Activated naive CD8-positive, alpha-beta T cell treated with anti-CD3 and anti-CD28 coated beads for 36 hours (primary cell): Measurements from ENCODE around the gene ABHD11. TPM values are rescaled to one million over a fixed set of nuclear protein-coding genes. Genes with fewer than 3 reads are reported as not detected.

ENCODE experiments used
- DNase-seq: peaks from one replicate; pipeline ENCODE4 v3.0.0; 2021
- H3K27ac Mint-ChIP-seq: one replicate; pipeline ENCODE4 v1.8.0; 2022; ENCODE audit warnings: mild to moderate bottlenecking, moderate library complexity, mixed read lengths
- H3K27me3 Mint-ChIP-seq: one replicate; pipeline ENCODE4 v1.8.0; 2022; ENCODE audit warnings: mild to moderate bottlenecking, mixed read lengths
- H3K36me3 Mint-ChIP-seq: one replicate; pipeline ENCODE4 v1.8.0; 2021; ENCODE audit warnings: mild to moderate bottlenecking, mixed read lengths
- H3K4me1 Mint-ChIP-seq: one replicate; pipeline ENCODE4 v1.8.0; 2021; ENCODE audit warnings: mixed read lengths
- H3K4me3 Mint-ChIP-seq: one replicate; pipeline ENCODE4 v1.8.0; 2022; ENCODE audit warnings: mild to moderate bottlenecking, moderate library complexity, mixed read lengths
- H3K9me3 Mint-ChIP-seq: one replicate; pipeline ENCODE4 v1.8.0; 2022; ENCODE audit warnings: mixed read lengths
- total RNA-seq, 2 experiments: library from RNA; stranded (reverse); gene quantifications; one replicate each; pipeline ENCODE4 v1.2.3, GENCODE V29; 2021

ABHD11 gene
- total RNA-seq, 2 experiments from 2014 or later, result 24.2 to 25.2 TPM

- DNase-seq, result no peak
- Mint-ChIP-seq H3K27me3 (peaks cover 6% of the 10 kb centered on the region), H3K4me1 (no peaks in the 10 kb centered on the region), H3K9me3 (no peaks in the 10 kb centered on the region), H3K4me3 (no peak overlapping the region), H3K27ac (no peak overlapping the region), H3K36me3 (no peaks in the 10 kb centered on the region)
Measured at GRCh38 chr7:73762659-73762999, 24.0 kb upstream of the ABHD11 start.

- H3K4me3 Mint-ChIP-seq, result no peak overlapping the region
- no peaks in the 10 kb centered on the region for H3K4me1 Mint-ChIP-seq
- H3K27ac Mint-ChIP-seq, result no peak overlapping the region
- no peak for DNase-seq
- H3K27me3 Mint-ChIP-seq, result peaks cover 4% of the 10 kb centered on the region
- H3K36me3 Mint-ChIP-seq, result no peaks in the 10 kb centered on the region
- H3K9me3 Mint-ChIP-seq, result no peaks in the 10 kb centered on the region
Measured at GRCh38 chr7:73761854-73762658, 23.5 kb upstream of the ABHD11 start.

DNA sequence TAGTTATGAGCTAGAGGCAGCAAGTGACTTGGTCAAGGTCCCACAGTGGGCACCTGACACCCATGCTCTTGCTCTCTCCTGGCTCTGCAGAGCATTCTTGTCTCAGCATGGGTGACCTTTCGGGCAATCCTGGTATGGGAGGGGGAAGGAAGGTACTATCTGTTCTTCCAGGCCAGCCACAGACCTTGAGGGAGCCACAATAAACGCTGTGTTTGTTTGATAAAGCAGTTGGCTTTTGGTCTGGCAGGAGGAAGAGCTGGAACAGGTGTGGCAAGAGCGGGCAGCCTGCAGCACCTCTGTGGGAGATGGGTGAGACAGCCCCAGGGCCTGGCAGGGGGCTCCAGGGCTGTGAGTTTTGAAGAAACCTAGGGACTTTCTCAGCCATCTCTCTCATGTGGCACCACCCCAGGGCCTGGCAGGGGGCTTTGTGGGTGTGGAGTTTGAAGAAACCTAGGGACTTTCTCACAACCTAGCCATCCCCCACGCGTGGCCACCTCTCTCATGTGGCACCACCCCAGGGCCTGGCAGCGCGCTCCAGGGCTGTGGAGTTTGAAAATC lies 20.1 kb upstream of the ABHD11 start:
- H3K36me3 Mint-ChIP-seq, result no peaks in the 10 kb centered on the region
- no peaks in the 10 kb centered on the region for H3K4me1 Mint-ChIP-seq
- H3K9me3 Mint-ChIP-seq, result no peaks in the 10 kb centered on the region
- H3K27me3 Mint-ChIP-seq, result peaks cover 4% of the 10 kb centered on the region
- no peak overlapping the region for H3K4me3 Mint-ChIP-seq
- DNase-seq, result no peak
- H3K27ac Mint-ChIP-seq, result no peak overlapping the region

DNA sequence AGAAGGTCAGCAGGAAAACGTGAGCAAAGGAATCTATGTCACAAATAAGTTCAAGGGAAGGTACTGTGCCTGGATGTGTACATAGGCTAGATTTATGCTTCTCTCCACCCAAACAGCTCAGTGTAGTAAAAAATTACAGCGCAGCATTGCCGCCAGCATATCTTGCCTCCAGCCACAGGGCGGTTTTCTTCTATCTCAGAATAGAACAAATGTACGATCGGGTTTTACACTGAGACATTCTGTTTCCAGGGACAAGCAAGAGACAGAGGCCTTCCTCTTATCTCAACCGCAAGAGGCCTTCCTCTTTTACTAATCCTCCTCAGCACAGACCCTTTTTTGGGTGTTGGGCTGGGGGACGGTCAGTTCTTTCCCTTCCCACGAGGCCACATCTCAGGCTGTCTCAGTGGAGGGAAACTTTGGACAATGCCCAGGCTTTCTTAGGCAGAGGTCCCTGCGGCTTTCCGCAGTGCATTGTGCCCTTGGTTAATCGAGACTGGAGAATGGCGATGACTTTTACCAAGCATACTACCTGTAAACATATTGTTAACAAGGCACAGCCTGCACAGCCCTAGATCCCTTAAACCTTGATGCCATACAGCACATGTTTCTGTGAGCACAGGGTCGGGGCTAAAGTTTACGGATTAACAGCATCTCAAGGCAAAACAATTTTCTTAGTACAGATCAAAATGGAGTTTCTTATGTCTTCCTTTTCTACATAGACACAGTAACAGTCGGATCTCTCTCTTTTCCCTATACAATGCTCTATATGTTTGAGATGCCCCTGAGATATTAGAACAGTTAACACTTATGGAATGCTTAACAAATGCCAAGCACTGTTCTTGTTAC lies 11.6 kb upstream of the ABHD11 start:
- no peaks in the 10 kb centered on the region for H3K9me3 Mint-ChIP-seq
- H3K4me1 Mint-ChIP-seq, result no peaks in the 10 kb centered on the region
- H3K36me3 Mint-ChIP-seq, result no peaks in the 10 kb centered on the region
- H3K27ac Mint-ChIP-seq, result no peak overlapping the region
- H3K4me3 Mint-ChIP-seq, result no peak overlapping the region
- no peak for DNase-seq
- peaks cover 4% of the 10 kb centered on the region for H3K27me3 Mint-ChIP-seq

DNA sequence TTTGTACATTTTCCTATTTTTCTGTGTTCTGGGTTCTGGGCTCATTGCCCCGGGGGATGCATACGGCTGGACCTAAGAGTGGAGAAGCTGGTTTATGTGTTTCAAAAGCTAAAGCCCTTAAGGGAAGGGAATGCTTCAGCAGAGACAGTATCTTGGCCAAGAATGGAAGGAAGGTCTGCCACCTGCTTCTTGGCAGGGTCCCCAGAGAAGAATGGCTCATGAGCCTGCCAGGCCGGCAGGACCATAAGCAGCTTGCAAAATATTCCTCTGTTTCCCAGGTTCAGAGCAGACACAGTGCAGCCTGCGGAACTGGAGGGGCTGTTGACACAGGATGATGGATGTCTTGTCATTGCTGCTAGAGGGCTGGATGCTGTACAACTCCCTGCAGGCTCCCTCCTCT lies 7.8 kb upstream of the ABHD11 start:
- no peaks in the 10 kb centered on the region for H3K36me3 Mint-ChIP-seq
- H3K27ac Mint-ChIP-seq, result no peak overlapping the region
- no peaks in the 10 kb centered on the region for H3K27me3 Mint-ChIP-seq
- no peaks in the 10 kb centered on the region for H3K9me3 Mint-ChIP-seq
- H3K4me1 Mint-ChIP-seq, result peaks cover 2% of the 10 kb centered on the region
- H3K4me3 Mint-ChIP-seq, result no peak overlapping the region
- no peak for DNase-seq

GRCh38 chr7:73742753-73743641 lies 4.4 kb upstream of the ABHD11 start:
- DNase-seq, result no peak

DNA sequence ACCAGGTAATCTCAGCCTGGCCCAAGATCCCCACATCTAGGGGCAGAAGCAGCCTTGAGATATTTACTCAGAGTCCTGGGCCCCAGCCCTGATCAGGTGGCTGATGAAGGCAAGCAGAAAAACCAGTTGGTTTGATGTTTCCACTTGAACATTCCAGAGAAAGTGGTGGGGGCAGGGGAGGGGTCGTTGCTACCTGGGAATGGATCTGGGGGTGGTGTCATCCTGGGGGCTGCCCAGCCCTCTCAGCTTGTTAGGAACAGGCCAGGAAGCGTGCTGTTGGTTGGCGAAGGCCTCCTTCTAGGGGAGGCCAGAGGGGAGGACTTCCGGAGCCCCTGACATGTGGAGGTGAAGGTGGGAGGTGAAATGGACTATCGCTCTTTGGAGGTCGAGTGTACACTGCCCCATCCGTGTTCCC lies 3.7 kb upstream of the ABHD11 start:
- no peak for DNase-seq
- Mint-ChIP-seq H3K27me3 (no peaks in the 10 kb centered on the region), H3K4me1 (peaks cover 5% of the 10 kb centered on the region), H3K9me3 (no peaks in the 10 kb centered on the region), H3K36me3 (peaks cover 2% of the 10 kb centered on the region), H3K27ac (no peak overlapping the region), H3K4me3 (no peak overlapping the region)

More at GRCh38 chr7:73742753-73743641, 4.4 kb upstream of the ABHD11 start:
- Mint-ChIP-seq H3K36me3 (peaks cover 2% of the 10 kb centered on the region), H3K27me3 (no peaks in the 10 kb centered on the region), H3K27ac (no peak overlapping the region), H3K4me1 (peaks cover 2% of the 10 kb centered on the region), H3K4me3 (no peak overlapping the region), H3K9me3 (no peaks in the 10 kb centered on the region)

DNA sequence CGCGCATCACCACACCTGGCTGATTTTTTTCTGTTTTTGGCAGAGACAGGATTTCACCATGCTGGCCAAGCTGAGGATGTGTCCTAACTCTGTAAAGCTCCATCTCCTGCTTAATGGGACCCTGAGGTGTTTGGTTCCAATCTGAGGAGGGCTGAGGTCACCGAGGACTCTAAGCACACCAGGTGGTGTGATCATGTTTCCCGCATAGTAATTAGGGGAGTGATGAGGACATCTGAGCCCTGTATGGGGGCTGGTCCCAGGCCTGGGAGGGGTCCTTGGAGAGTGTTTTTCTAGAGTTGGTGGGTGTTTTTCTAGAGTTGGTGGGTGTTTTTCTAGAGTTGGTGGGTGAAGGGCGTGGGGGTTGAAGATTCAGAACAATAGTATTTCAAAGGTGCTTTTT lies 3.0 kb upstream of the ABHD11 start:
- H3K27ac Mint-ChIP-seq, result no peak overlapping the region
- no peak for DNase-seq
- H3K4me3 Mint-ChIP-seq, result no peak overlapping the region
- no peaks in the 10 kb centered on the region for H3K9me3 Mint-ChIP-seq
- peaks cover 2% of the 10 kb centered on the region for H3K36me3 Mint-ChIP-seq
- H3K27me3 Mint-ChIP-seq, result no peaks in the 10 kb centered on the region
- H3K4me1 Mint-ChIP-seq, result peaks cover 7% of the 10 kb centered on the region

- Mint-ChIP-seq H3K9me3 (no peaks in the 10 kb centered on the region), H3K4me1 (peaks cover 7% of the 10 kb centered on the region), H3K27ac (no peak overlapping the region), H3K4me3 (no peak overlapping the region), H3K36me3 (peaks cover 2% of the 10 kb centered on the region), H3K27me3 (no peaks in the 10 kb centered on the region)
- DNase-seq, result no peak
Measured at GRCh38 chr7:73740771-73741170, 2.2 kb upstream of the ABHD11 start.

DNA sequence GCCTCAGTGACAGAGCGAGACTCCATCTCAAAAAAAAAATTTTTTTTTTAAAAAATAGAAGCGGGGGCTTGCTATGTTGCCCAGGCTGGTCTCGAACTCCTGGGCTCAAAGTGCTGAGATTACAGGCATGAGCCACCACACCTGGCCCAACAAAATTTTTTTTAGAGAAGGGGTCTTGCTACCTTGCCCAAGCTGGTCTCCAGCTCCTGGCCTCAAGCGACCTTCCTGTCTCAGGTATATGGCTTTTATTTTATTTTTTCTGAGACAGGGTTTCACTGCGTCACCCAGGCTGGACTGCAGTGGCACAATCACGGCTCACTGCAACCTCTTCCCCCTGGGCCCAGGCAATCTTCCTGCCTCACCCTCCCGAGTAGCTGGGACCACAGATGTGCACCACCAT lies 1.6 kb upstream of the ABHD11 start:
- Mint-ChIP-seq H3K27me3 (no peaks in the 10 kb centered on the region), H3K27ac (no peak overlapping the region), H3K4me3 (no peak overlapping the region), H3K9me3 (no peaks in the 10 kb centered on the region), H3K36me3 (peaks cover 2% of the 10 kb centered on the region), H3K4me1 (peaks cover 7% of the 10 kb centered on the region)
- no peak for DNase-seq

DNA sequence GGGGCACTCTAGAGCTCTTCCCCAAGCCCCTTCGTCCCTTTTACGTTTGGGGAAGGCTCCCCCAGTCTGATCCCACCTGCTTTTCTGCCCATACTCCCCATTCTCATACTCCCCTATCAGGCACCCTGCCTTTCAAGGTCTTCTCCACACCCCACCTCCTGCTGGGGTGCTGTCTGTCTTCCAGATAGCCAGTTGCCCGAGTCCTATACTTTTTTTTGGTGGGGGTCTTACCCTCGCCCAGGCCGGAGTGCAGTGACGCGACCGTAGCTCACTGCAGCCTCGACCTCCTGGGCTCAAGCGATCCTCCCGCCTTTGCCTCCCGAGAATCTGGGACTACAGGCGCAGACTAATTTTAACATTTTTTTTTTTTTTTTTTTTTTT lies 775 bp upstream of the ABHD11 start:
- no peaks in the 10 kb centered on the region for H3K27me3 Mint-ChIP-seq
- H3K9me3 Mint-ChIP-seq, result no peaks in the 10 kb centered on the region
- H3K36me3 Mint-ChIP-seq, result peaks cover 2% of the 10 kb centered on the region
- peak overlapping the region; percentile 98 for H3K27ac Mint-ChIP-seq
- no peak for DNase-seq
- H3K4me3 Mint-ChIP-seq, result peak overlapping the region; percentile 97
- peaks cover 7% of the 10 kb centered on the region for H3K4me1 Mint-ChIP-seq

GRCh38 chr7:73738220-73738611 lies 386 bp downstream of the ABHD11 start:
- peaks cover 7% of the 10 kb centered on the region for H3K4me1 Mint-ChIP-seq
- H3K4me3 Mint-ChIP-seq, result peak overlapping the region; percentile 97
- peak overlapping the region; percentile 98 for H3K27ac Mint-ChIP-seq
- no peaks in the 10 kb centered on the region for H3K27me3 Mint-ChIP-seq
- H3K9me3 Mint-ChIP-seq, result no peaks in the 10 kb centered on the region
- peaks cover 2% of the 10 kb centered on the region for H3K36me3 Mint-ChIP-seq
- peak; percentile 58 for DNase-seq

DNA sequence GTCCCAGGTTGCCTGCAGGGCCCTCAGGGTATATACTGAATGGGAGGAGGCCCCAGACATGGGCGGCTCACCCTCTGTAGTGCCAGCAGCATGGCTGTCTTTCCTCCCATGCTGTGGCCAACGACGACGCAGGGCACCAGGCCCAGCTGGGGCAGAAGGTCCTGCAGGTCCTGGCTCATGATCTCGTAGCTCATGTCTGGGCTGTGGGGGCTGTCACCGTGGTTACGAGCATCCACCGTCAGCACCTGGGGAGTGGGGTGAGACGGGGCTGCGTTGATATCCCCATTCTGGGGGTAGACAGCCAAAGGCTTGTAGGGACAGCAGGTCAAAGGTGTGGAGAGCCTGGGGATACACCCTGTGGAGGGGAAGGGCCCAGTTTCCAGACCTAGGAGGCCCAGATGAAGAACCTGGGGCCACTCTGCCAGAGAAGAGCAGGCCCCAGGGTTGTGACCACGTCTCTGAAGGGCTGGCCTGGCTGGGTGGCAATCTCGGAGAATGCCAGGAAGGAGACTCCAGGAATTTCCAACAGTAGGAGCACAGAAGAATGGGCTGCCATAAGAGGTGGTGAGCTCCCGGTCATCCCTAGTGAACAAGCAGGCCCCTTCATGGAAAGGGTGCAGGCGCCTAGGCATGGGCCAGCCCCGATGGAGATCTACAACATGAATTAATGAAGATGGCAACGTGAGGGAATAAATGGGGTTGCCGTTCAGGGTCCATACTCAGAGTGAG lies 947 bp downstream of the ABHD11 start:
- H3K36me3 Mint-ChIP-seq, result peaks cover 2% of the 10 kb centered on the region
- DNase-seq, result no peak
- H3K9me3 Mint-ChIP-seq, result no peaks in the 10 kb centered on the region
- H3K27ac Mint-ChIP-seq, result peak overlapping the region; percentile 98
- peak overlapping the region; percentile 97 for H3K4me3 Mint-ChIP-seq
- peaks cover 7% of the 10 kb centered on the region for H3K4me1 Mint-ChIP-seq
- no peaks in the 10 kb centered on the region for H3K27me3 Mint-ChIP-seq

DNA sequence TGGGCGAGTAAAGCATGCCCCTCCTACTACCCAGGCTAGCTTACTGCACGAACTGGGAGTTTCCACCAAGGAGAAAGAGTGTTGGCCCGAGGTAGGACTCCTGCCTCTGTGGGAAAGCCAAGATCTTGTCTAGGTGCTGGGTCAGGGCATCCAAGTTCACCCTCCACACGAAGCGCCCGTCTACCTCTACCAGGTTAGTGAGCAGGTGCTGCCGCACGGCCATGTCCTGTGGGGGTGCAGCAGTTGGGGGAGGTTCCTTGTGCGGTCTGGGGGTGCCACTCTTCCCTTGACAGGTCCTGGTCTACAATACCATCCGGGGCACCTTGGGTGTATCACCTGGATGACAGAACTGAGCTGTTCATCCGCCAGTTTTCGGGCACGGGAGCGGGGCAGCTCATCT lies 1.7 kb downstream of the ABHD11 start:
- Mint-ChIP-seq H3K27ac (no peak overlapping the region), H3K36me3 (peaks cover 2% of the 10 kb centered on the region), H3K4me1 (peaks cover 7% of the 10 kb centered on the region), H3K4me3 (peak overlapping the region; percentile 97), H3K9me3 (no peaks in the 10 kb centered on the region), H3K27me3 (no peaks in the 10 kb centered on the region)
- DNase-seq, result no peak
